ENCODE data around the gene ATP2B3. TPM values are rescaled to one million over a fixed set of nuclear protein-coding genes. Genes with fewer than 3 reads are reported as not detected.

ATP2B3 gene
- total RNA-seq, 3 donors from 2014 or later (not counting 1 experiment from before 2014, with no cell fraction given): not detected

DNA sequence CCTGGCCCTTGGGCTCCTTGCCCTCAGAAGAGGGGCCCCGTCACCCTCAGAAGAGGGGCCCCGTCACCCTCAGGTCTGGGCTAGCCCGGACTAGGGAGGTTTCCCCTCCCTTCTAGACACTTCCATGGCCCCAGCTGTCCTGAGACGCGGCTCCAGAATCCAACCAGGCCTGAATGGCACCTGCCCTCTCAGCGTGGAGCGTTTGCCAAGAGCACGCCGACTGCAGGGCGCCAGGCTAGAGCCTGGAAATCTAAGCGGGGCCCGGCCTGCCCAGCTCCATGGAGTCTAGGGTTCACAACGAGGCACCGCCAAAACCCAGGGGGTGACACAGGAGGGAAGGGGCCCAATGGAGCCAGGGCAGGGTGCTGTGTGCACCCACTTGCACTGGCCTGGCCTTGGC, 7.8 kb upstream of the ATP2B3 start:
- ATAC-seq (no peak), DNase-seq (no peak)
- Mint-ChIP-seq H3K27me3 (ENCODE audit: low read depth in 2 of 2) (peaks cover 0 to 2% of the 10 kb centered on the region in 2 donors), H3K9me3 (no peaks in the 10 kb centered on the region), H3K36me3 (no peaks in the 10 kb centered on the region), H3K4me3 (no peak overlapping the region), H3K4me1 (peaks cover 4% of the 10 kb centered on the region in 2 donors), H3K27ac (no peak overlapping the region)
- WGBS (ENCODE audit: insufficient coverage): 92% methylated on average over 14 of the region's 14 CpGs
- H3K27ac ChIP-seq (ENCODE audit: low read length): no peak overlapping the region
- peaks cover 6% of the 10 kb centered on the region for H3K4me1 ChIP-seq (ENCODE audit: control insufficient read depth, insufficient read depth, low read length)
- intact Hi-C loops (cut with micrococcal nuclease): loop anchor here (5.0 kb wide), 2 partner anchors 37 to 177 kb away; partner anchors contain the start of genes HAUS7 and ZNF275
- no peaks in the 10 kb centered on the region for H3K27me3 ChIP-seq (ENCODE audit: control insufficient read depth, insufficient read depth, low read length)
- TF ChIP-seq, protein P1, sequence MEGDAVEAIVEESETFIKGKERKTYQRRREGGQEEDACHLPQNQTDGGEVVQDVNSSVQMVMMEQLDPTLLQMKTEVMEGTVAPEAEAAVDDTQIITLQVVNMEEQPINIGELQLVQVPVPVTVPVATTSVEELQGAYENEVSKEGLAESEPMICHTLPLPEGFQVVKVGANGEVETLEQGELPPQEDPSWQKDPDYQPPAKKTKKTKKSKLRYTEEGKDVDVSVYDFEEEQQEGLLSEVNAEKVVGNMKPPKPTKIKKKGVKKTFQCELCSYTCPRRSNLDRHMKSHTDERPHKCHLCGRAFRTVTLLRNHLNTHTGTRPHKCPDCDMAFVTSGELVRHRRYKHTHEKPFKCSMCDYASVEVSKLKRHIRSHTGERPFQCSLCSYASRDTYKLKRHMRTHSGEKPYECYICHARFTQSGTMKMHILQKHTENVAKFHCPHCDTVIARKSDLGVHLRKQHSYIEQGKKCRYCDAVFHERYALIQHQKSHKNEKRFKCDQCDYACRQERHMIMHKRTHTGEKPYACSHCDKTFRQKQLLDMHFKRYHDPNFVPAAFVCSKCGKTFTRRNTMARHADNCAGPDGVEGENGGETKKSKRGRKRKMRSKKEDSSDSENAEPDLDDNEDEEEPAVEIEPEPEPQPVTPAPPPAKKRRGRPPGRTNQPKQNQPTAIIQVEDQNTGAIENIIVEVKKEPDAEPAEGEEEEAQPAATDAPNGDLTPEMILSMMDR (IDR thresholded peaks at IDR 0.05): no peak
- no peak overlapping the region for H3K4me3 ChIP-seq (ENCODE audit: low read length)
- H3K36me3 ChIP-seq (ENCODE audit: control insufficient read depth, insufficient read depth, low read length): no peaks in the 10 kb centered on the region
- H3K9me3 ChIP-seq (ENCODE audit: control insufficient read depth, insufficient read depth, low read length): no peaks in the 10 kb centered on the region

DNA sequence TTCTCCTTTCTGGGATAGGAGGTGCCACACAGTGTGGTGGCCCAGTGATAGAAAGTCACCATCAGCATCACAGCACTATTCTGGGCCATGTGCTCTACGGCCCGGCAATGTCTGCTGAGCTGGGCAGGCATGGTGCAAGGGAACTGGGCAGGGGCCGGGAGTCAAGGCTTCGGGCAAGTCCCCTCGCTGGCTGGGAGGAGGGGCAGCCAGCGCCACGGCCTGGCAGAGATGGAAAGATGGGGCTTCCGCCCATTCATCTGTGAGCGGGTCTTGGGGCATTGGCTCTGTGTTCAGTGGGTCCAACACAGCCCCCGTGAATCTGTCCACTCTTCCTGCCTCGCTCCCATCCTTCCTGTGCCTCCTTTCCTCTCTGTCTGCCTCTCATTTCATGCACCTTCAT, 7.1 kb upstream of the ATP2B3 start:
- H3K4me1 ChIP-seq (ENCODE audit: control insufficient read depth, insufficient read depth, low read length): peaks cover 6% of the 10 kb centered on the region
- Mint-ChIP-seq H3K4me1 (peaks cover 4% of the 10 kb centered on the region in 2 donors), H3K4me3 (no peak overlapping the region), H3K27me3 (ENCODE audit: low read depth in 2 of 2) (peaks cover 0 to 2% of the 10 kb centered on the region in 2 donors), H3K27ac (no peak overlapping the region), H3K36me3 (no peaks in the 10 kb centered on the region), H3K9me3 (no peaks in the 10 kb centered on the region)
- ATAC-seq: no peak
- intact Hi-C loops (cut with micrococcal nuclease): no loop called here
- no peak for DNase-seq
- H3K4me3 ChIP-seq (ENCODE audit: low read length): no peak overlapping the region
- WGBS (ENCODE audit: insufficient coverage): 93% methylated on average over 11 of the region's 11 CpGs
- H3K36me3 ChIP-seq (ENCODE audit: control insufficient read depth, insufficient read depth, low read length): no peaks in the 10 kb centered on the region
- H3K9me3 ChIP-seq (ENCODE audit: control insufficient read depth, insufficient read depth, low read length): no peaks in the 10 kb centered on the region
- H3K27me3 ChIP-seq (ENCODE audit: control insufficient read depth, insufficient read depth, low read length): no peaks in the 10 kb centered on the region
- no peak overlapping the region for H3K27ac ChIP-seq (ENCODE audit: low read length)
- TF ChIP-seq, protein P1 (IDR thresholded peaks at IDR 0.05): no peak

DNA sequence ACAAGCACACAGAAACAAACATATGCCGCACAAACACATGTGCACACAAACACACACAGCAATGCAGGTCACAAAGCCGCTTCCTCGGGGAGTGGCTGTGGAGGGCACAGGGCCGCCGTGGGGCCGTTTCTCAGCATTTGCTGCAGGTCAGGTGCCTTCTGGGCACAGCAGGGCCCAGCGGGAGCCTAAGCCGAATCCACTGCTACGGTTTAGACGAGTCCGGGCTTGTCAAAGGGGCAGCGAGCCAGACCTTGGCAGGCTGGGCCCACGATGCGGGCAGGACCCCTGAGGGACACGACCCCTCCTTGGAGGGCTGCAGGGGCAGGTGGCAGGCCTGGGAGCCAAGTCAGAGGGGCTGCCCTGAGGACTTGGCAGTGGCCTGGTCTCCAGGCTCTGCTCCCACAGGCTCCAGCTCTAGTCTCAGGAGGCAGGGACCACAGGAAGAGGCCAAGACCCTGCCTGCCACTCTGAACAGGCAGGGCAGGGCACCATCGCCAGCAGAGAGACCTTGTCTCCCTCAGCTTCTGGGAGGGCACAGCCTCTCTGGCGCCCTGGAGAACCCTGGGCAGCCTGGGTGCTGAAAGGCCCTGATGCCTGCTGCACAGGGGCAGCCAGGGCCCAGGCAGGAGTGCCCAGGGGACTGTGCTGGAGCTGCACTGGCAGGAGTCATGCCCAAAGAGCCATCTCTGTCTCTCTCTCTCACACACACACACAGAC, 5.5 kb upstream of the ATP2B3 start:
- Histone ChIP-seq H3K4me1 (ENCODE audit: control insufficient read depth, insufficient read depth, low read length) (peaks cover 6% of the 10 kb centered on the region), H3K36me3 (ENCODE audit: control insufficient read depth, insufficient read depth, low read length) (no peaks in the 10 kb centered on the region), H3K9me3 (ENCODE audit: control insufficient read depth, insufficient read depth, low read length) (no peaks in the 10 kb centered on the region), H3K4me3 (ENCODE audit: low read length) (no peak overlapping the region), H3K27ac (ENCODE audit: low read length) (no peak overlapping the region), H3K27me3 (ENCODE audit: control insufficient read depth, insufficient read depth, low read length) (no peaks in the 10 kb centered on the region)
- Mint-ChIP-seq H3K9me3 (no peaks in the 10 kb centered on the region), H3K27me3 (ENCODE audit: low read depth in 2 of 2) (peaks cover 0 to 7% of the 10 kb centered on the region in 2 donors), H3K36me3 (no peaks in the 10 kb centered on the region), H3K27ac (no peak overlapping the region), H3K4me1 (peaks cover 4% of the 10 kb centered on the region in 2 donors), H3K4me3 (no peak overlapping the region)
- DNase-seq: no peak
- intact Hi-C loops (cut with micrococcal nuclease): no loop called here
- no peak for ATAC-seq
- TF ChIP-seq, protein P1 (IDR thresholded peaks at IDR 0.05): no peak
- WGBS (ENCODE audit: insufficient coverage): 83% methylated on average over 17 of the region's 17 CpGs

DNA sequence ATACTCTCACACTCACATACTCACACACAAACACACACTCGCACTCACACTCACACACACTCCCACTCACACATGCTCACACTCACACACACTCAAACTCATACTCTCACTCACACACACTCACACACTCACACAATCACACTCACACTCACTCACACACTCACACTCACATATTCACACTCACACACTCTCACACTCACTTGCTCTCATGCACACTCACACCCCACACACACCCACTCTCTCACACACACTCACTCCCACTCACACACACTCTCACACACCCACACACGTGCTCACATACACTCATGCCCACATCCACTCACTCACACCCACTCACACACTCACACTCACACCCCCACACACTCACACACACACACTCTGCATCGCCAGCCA, 4.9 kb upstream of the ATP2B3 start:
- Mint-ChIP-seq H3K27me3 (ENCODE audit: low read depth in 2 of 2) (peaks cover 0 to 7% of the 10 kb centered on the region in 2 donors), H3K9me3 (no peaks in the 10 kb centered on the region), H3K27ac (no peak overlapping the region), H3K36me3 (no peaks in the 10 kb centered on the region), H3K4me1 (peaks cover 4% of the 10 kb centered on the region in 2 donors), H3K4me3 (no peak overlapping the region)
- Histone ChIP-seq H3K36me3 (ENCODE audit: control insufficient read depth, insufficient read depth, low read length) (no peaks in the 10 kb centered on the region), H3K9me3 (ENCODE audit: control insufficient read depth, insufficient read depth, low read length) (no peaks in the 10 kb centered on the region), H3K4me3 (ENCODE audit: low read length) (no peak overlapping the region), H3K27me3 (ENCODE audit: control insufficient read depth, insufficient read depth, low read length) (no peaks in the 10 kb centered on the region), H3K27ac (ENCODE audit: low read length) (no peak overlapping the region), H3K4me1 (ENCODE audit: control insufficient read depth, insufficient read depth, low read length) (peaks cover 3% of the 10 kb centered on the region)
- intact Hi-C loops (cut with micrococcal nuclease): no loop called here
- TF ChIP-seq, protein P1 (IDR thresholded peaks at IDR 0.05): no peak
- no peak for ATAC-seq
- no peak for DNase-seq
- WGBS (ENCODE audit: insufficient coverage): 89% methylated on average over 3 of the region's 3 CpGs

Measured in natural killer cell (primary cell).